HG02678 (cell line): ENCODE results near the gene PPP1R3E.

Experiments
- ATAC-seq: cut with Tn5 transposase; IDR thresholded peaks from one replicate; pipeline ENCODE4 v1.9.1; 2021; ENCODE audit warnings: mild to moderate bottlenecking, moderate library complexity; ENCODE audit not compliant: unreplicated experiment

The PPP1R3E gene

GRCh38 chr14:23249824-23250223 is 52.8 kb downstream of the PPP1R3E start:
- ATAC-seq, result no peak

GRCh38 chr14:23248601-23249000 is 54.1 kb downstream of the PPP1R3E start:
- ATAC-seq, result no peak
